ENCODE data around the gene ZBTB43.

- no peak for TF ChIP-seq CHD2 (IDR thresholded peaks at IDR 0.05; ENCODE audit: borderline replicate concordance, low read depth, low read length)
- no peak for TF ChIP-seq POLR2AphosphoS5 (IDR thresholded peaks at IDR 0.05; ENCODE audit: low read length)
- TF ChIP-seq ASH2L (IDR thresholded peaks at IDR 0.05; ENCODE audit: borderline replicate concordance, low read depth) = no peak
- no peak for TF ChIP-seq POLR2A (IDR thresholded peaks at IDR 0.05; ENCODE audit: low read depth, low read length)
- no peak for TF ChIP-seq TAF1 (IDR thresholded peaks at IDR 0.05; ENCODE audit: borderline replicate concordance, low read depth, low read length)
- no peak for TF ChIP-seq PRDM15 (CRISPR knock-in tag; IDR thresholded peaks at IDR 0.05)
Observed at GRCh38 chr9:126784401-126784800, 20.4 kb upstream of the ZBTB43 start.
